ENCODE measurements around the gene RARS2.

Gene RARS2

DNA sequence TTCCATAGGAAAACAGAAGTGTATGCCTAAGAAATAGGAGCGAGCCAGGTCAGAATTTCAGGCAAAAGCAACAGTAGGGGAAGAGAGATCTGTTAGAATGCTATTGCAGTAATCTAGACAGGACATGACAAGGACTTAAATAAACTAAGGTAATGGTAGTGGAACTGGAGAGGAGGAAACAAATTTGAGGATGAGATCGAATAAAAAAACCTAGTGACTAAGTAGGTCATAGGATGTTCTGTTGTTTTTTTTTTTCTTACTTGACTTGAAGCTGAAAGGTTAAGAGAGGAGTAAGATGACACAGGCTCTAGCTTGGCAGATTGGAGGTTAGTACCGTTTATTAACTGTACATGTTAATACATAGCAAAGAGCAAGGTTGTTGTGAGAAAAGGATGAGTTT is 28.7 kb upstream of the RARS2 start:
- TF ChIP-seq FOXP2 (optimal IDR thresholded peaks at IDR 0.05; ENCODE audit: borderline replicate concordance, extremely low read depth, extremely low read length, insufficient read depth) (no peak), POLR2AphosphoS5 (IDR thresholded peaks at IDR 0.05; ENCODE audit: low read depth, low read length) (no peak), SIN3A (IDR thresholded peaks at IDR 0.05; ENCODE audit: borderline replicate concordance, insufficient read depth, low read length) (no peak), TAF1 (IDR thresholded peaks at IDR 0.05; ENCODE audit: borderline replicate concordance, insufficient read depth, low read length) (no peak)
- TF ChIP-seq, protein P1, sequence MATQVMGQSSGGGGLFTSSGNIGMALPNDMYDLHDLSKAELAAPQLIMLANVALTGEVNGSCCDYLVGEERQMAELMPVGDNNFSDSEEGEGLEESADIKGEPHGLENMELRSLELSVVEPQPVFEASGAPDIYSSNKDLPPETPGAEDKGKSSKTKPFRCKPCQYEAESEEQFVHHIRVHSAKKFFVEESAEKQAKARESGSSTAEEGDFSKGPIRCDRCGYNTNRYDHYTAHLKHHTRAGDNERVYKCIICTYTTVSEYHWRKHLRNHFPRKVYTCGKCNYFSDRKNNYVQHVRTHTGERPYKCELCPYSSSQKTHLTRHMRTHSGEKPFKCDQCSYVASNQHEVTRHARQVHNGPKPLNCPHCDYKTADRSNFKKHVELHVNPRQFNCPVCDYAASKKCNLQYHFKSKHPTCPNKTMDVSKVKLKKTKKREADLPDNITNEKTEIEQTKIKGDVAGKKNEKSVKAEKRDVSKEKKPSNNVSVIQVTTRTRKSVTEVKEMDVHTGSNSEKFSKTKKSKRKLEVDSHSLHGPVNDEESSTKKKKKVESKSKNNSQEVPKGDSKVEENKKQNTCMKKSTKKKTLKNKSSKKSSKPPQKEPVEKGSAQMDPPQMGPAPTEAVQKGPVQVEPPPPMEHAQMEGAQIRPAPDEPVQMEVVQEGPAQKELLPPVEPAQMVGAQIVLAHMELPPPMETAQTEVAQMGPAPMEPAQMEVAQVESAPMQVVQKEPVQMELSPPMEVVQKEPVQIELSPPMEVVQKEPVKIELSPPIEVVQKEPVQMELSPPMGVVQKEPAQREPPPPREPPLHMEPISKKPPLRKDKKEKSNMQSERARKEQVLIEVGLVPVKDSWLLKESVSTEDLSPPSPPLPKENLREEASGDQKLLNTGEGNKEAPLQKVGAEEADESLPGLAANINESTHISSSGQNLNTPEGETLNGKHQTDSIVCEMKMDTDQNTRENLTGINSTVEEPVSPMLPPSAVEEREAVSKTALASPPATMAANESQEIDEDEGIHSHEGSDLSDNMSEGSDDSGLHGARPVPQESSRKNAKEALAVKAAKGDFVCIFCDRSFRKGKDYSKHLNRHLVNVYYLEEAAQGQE (IDR thresholded peaks at IDR 0.05; ENCODE audit: insufficient read depth in 1 of 2, low read depth in 2 of 2, low read length in 2 of 2), result no peak

DNA sequence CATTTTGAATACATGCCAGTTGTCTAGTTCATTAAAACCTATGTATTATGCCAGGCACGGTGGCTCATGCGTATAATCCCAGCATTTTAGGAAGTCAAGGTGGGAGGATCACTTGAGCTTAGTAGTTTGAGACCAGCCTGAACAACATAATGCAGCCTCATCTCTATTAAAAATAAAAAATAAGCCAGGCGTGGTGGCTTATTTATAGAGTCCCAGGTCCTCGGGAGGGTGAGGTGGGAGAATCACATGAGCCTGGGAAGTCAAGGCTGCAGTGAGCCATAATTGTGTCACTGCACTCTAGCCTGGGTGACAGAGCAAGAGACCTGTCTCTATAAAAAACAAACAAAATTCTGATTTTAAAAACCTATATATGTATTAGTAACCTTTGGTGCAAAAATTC is 27.6 kb upstream of the RARS2 start:
- TF ChIP-seq SIN3A (IDR thresholded peaks at IDR 0.05; ENCODE audit: borderline replicate concordance, insufficient read depth, low read length) (no peak), POLR2AphosphoS5 (IDR thresholded peaks at IDR 0.05; ENCODE audit: low read depth, low read length) (no peak)

DNA sequence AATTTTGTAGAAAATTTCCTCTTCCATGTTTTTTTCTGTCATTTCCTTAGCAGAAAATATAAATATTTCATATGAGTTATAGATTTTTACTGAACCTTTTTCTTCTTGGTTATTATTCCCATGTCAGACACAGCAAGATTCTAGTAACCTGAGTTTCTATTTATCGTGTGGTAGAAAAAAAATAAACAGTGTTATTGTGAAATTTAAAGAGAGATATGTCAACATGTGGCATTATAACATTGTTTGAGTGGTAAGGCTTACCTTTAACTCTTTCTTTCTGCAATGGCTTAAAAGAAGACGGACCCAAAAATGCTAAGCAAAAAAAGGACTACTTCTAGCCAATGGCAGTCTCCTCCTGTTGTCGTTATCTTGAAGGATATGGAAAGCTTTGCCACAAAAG is 19.0 kb upstream of the RARS2 start:
- TF ChIP-seq, protein P1 (IDR thresholded peaks at IDR 0.05; ENCODE audit: insufficient read depth in 1 of 2, low read depth in 2 of 2, low read length in 2 of 2), result no peak
- TF ChIP-seq TAF1 (IDR thresholded peaks at IDR 0.05; ENCODE audit: borderline replicate concordance, insufficient read depth, low read length) (no peak), FOXP2 (optimal IDR thresholded peaks at IDR 0.05; ENCODE audit: borderline replicate concordance, extremely low read depth, extremely low read length, insufficient read depth) (no peak)

DNA sequence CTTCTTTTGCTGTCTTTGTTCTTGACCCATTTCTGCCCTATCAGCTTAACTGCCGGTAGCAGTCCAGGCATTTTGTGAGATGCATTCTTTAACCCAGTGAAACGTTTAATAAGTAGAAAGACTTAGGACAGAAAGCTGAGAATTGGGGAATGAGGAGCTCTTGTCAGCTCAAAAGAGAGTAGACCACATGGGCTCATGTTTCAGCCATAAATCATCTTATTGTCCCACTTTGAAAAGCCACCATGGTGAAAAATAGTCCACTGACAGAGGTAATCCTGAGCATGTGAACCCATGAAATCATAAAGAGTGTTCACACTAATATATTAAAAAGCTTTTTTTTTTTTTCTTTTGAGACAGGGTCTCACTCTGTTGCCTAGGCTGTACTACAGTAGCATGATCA is 16.4 kb upstream of the RARS2 start:
- TF ChIP-seq POLR2AphosphoS5 (IDR thresholded peaks at IDR 0.05; ENCODE audit: low read depth, low read length), result no peak
- TF ChIP-seq SIN3A (IDR thresholded peaks at IDR 0.05; ENCODE audit: borderline replicate concordance, insufficient read depth, low read length), result no peak
- no peak for TF ChIP-seq FOXP2 (optimal IDR thresholded peaks at IDR 0.05; ENCODE audit: borderline replicate concordance, extremely low read depth, extremely low read length, insufficient read depth)
- no peak for TF ChIP-seq TAF1 (IDR thresholded peaks at IDR 0.05; ENCODE audit: borderline replicate concordance, insufficient read depth, low read length)
- TF ChIP-seq, protein P1 (IDR thresholded peaks at IDR 0.05; ENCODE audit: insufficient read depth in 1 of 2, low read depth in 2 of 2, low read length in 2 of 2), result no peak

DNA sequence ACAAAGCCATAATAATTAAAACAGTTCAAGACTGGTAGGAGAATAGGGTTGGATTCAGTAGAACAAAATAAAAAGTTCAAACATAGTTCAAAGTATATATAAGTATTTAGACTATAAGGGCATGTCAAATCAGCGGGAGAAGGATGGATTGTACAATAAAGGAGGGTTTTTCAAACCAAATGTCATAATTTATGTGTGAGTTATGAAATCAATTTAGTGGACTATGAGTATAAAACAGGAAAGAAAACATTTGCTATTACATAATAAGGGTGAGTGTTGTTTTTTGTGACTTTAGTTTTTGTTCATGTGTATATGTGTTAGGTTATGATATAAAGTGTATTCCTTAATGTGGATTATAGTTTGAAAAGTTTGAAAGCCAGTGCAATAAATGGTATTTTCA is 10.8 kb upstream of the RARS2 start:
- TF ChIP-seq POLR2AphosphoS5 (IDR thresholded peaks at IDR 0.05; ENCODE audit: low read depth, low read length) (no peak), SIN3A (IDR thresholded peaks at IDR 0.05; ENCODE audit: borderline replicate concordance, insufficient read depth, low read length) (no peak), TAF1 (IDR thresholded peaks at IDR 0.05; ENCODE audit: borderline replicate concordance, insufficient read depth, low read length) (no peak), FOXP2 (optimal IDR thresholded peaks at IDR 0.05; ENCODE audit: borderline replicate concordance, extremely low read depth, extremely low read length, insufficient read depth) (no peak)
- TF ChIP-seq, protein P1 (IDR thresholded peaks at IDR 0.05; ENCODE audit: insufficient read depth in 1 of 2, low read depth in 2 of 2, low read length in 2 of 2), result no peak

Data from PFSK-1 (cell line).